ENCODE results near the gene SLC8A1.

DNA sequence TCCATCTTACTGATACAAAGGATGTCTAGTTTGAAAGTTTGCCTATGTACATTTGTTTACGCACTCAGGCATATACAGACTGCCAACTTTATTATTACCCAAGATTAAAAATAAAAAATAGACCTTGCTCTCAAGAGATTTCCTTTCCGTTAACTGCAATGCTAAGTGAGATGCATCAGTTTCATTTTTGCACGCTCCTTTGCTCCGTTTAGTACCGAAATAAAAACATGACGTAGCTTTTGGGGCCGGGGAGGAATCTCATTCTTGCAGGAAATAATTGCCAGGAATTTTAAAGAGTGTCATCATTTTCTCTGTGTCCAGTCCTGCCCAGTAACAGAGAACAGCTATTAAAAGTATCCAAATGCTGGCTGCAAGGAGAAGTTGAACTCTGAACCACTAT, 169.5 kb downstream of the SLC8A1 start:
- TF ChIP-seq, protein P1, sequence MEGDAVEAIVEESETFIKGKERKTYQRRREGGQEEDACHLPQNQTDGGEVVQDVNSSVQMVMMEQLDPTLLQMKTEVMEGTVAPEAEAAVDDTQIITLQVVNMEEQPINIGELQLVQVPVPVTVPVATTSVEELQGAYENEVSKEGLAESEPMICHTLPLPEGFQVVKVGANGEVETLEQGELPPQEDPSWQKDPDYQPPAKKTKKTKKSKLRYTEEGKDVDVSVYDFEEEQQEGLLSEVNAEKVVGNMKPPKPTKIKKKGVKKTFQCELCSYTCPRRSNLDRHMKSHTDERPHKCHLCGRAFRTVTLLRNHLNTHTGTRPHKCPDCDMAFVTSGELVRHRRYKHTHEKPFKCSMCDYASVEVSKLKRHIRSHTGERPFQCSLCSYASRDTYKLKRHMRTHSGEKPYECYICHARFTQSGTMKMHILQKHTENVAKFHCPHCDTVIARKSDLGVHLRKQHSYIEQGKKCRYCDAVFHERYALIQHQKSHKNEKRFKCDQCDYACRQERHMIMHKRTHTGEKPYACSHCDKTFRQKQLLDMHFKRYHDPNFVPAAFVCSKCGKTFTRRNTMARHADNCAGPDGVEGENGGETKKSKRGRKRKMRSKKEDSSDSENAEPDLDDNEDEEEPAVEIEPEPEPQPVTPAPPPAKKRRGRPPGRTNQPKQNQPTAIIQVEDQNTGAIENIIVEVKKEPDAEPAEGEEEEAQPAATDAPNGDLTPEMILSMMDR (conservative IDR thresholded peaks at IDR 0.05 in 1 of 2, IDR thresholded peaks at IDR 0.05 in 1 of 2; ENCODE audit: low read depth in 1 of 2, low read length in 2 of 2), result no peak
- no peak for TF ChIP-seq EZH2 (IDR thresholded peaks at IDR 0.05; ENCODE audit: low read length, missing control alignments)
